Calu3 (cell line): ENCODE results near the gene COL5A1. TPM values are rescaled to one million over a fixed set of nuclear protein-coding genes. Genes with fewer than 3 reads are reported as not detected.

Experiments
- BruUV-seq: library from RNA; stranded (reverse); fragments of 400-500 nt; replicated peaks from 2 replicates; lab custom pipeline; 2021; lab: Mats Ljungman, UMichigan
- CTCF ChIA-PET: fragments of 300-600 bp; sonication (Branson Sonifier 250); formaldehyde crosslinking; loops from one replicate; lab custom pipeline; 2022; ENCODE audit warnings: antibody characterized with exemption; lab: Charles Lee
- DNase-seq: peaks from one replicate; pipeline ENCODE4 v3.0.0; 2022
- H3K27ac Mint-ChIP-seq: one replicate; pipeline ENCODE4 v1.8.0; 2022; ENCODE audit warnings: mixed read lengths; ENCODE audit not compliant: unreplicated experiment
- H3K27me3 Mint-ChIP-seq: one replicate; pipeline ENCODE4 v1.8.0; 2022; ENCODE audit warnings: mixed read lengths; ENCODE audit not compliant: unreplicated experiment
- H3K36me3 Mint-ChIP-seq: one replicate; pipeline ENCODE4 v1.8.0; 2022; ENCODE audit warnings: mild to moderate bottlenecking, moderate library complexity, mixed read lengths; ENCODE audit not compliant: insufficient read depth, unreplicated experiment
- H3K4me1 Mint-ChIP-seq: one replicate; pipeline ENCODE4 v1.8.0; 2022; ENCODE audit warnings: mild to moderate bottlenecking, low read depth, mixed read lengths; ENCODE audit not compliant: unreplicated experiment
- H3K4me3 Mint-ChIP-seq: one replicate; pipeline ENCODE4 v1.8.0; 2022; ENCODE audit warnings: mild to moderate bottlenecking, low read depth, moderate library complexity, mixed read lengths; ENCODE audit not compliant: unreplicated experiment
- H3K9me3 Mint-ChIP-seq: one replicate; pipeline ENCODE4 v1.8.0; 2022; ENCODE audit warnings: low read depth, mixed read lengths; ENCODE audit not compliant: unreplicated experiment
- intact Hi-C: fragments of 100-400 bp; cut with micrococcal nuclease; formaldehyde crosslinking; loops from one replicate; pipeline ENCODE4 v1.10.0; 2022; ENCODE audit not compliant: unreplicated experiment
- total RNA-seq: library from RNA; stranded (reverse); gene quantifications from 2 replicates; pipeline ENCODE4 v1.2.3, GENCODE V29; 2022
- TF ChIP-seq, protein P1 (sequence below): fragments of 200-600 bp; IDR thresholded peaks from one replicate; pipeline ENCODE4 v1.8.0; 2022; ENCODE audit warnings: antibody characterized with exemption; ENCODE audit not compliant: unreplicated experiment

COL5A1 gene
- total RNA-seq, 1 experiment from 2014 or later, result not detected

GRCh38 chr9:134606951-134607731 lies 34.5 kb upstream of the COL5A1 start:
- Mint-ChIP-seq H3K27ac (no peak overlapping the region), H3K4me1 (no peaks in the 10 kb centered on the region), H3K27me3 (no peaks in the 10 kb centered on the region), H3K4me3 (no peak overlapping the region), H3K36me3 (no peaks in the 10 kb centered on the region), H3K9me3 (peaks cover 6% of the 10 kb centered on the region)
- no peak for DNase-seq
- CTCF ChIA-PET, result no interaction called here
- BruUV-seq, result no TSS peak
- intact Hi-C loops, result no loop called here
- TF ChIP-seq, protein P1, sequence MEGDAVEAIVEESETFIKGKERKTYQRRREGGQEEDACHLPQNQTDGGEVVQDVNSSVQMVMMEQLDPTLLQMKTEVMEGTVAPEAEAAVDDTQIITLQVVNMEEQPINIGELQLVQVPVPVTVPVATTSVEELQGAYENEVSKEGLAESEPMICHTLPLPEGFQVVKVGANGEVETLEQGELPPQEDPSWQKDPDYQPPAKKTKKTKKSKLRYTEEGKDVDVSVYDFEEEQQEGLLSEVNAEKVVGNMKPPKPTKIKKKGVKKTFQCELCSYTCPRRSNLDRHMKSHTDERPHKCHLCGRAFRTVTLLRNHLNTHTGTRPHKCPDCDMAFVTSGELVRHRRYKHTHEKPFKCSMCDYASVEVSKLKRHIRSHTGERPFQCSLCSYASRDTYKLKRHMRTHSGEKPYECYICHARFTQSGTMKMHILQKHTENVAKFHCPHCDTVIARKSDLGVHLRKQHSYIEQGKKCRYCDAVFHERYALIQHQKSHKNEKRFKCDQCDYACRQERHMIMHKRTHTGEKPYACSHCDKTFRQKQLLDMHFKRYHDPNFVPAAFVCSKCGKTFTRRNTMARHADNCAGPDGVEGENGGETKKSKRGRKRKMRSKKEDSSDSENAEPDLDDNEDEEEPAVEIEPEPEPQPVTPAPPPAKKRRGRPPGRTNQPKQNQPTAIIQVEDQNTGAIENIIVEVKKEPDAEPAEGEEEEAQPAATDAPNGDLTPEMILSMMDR, result no peak

DNA sequence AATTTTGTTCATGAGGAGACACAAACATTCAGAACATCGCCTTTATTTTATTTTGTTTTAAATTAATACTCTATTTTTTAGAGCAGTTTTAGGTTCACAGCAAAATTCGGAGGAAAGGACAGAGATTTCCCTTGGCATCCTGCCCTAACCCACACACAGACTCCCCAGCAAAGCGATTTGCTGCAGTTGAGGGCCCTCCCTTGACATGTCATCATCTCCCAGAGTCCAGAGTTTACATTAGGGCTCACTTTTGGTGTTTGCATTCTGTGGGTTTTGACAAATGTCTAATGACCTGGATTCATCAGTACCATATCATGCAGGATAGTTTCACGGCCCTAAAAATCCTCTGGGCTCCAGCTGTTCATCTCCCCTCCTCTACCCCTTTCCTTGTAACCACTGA lies 33.6 kb upstream of the COL5A1 start:
- no peak overlapping the region for H3K4me3 Mint-ChIP-seq
- DNase-seq, result no peak
- no peaks in the 10 kb centered on the region for H3K4me1 Mint-ChIP-seq
- CTCF ChIA-PET, result no interaction called here
- H3K27ac Mint-ChIP-seq, result no peak overlapping the region
- no TSS peak for BruUV-seq
- H3K9me3 Mint-ChIP-seq, result peaks cover 8% of the 10 kb centered on the region
- H3K36me3 Mint-ChIP-seq, result no peaks in the 10 kb centered on the region
- intact Hi-C loops, result no loop called here
- TF ChIP-seq, protein P1, result no peak
- no peaks in the 10 kb centered on the region for H3K27me3 Mint-ChIP-seq

- no peak overlapping the region for H3K27ac Mint-ChIP-seq
- no peak overlapping the region for H3K4me3 Mint-ChIP-seq
- no peak for DNase-seq
- no peaks in the 10 kb centered on the region for H3K36me3 Mint-ChIP-seq
- no peaks in the 10 kb centered on the region for H3K4me1 Mint-ChIP-seq
- CTCF ChIA-PET, result no interaction called here
- TF ChIP-seq, protein P1, result no peak
- H3K9me3 Mint-ChIP-seq, result peaks cover 8% of the 10 kb centered on the region
- H3K27me3 Mint-ChIP-seq, result no peaks in the 10 kb centered on the region
- no TSS peak for BruUV-seq
- intact Hi-C loops, result no loop called here
These were observed 30.6 kb upstream of the COL5A1 start for GRCh38 chr9:134611046-134611445.

DNA sequence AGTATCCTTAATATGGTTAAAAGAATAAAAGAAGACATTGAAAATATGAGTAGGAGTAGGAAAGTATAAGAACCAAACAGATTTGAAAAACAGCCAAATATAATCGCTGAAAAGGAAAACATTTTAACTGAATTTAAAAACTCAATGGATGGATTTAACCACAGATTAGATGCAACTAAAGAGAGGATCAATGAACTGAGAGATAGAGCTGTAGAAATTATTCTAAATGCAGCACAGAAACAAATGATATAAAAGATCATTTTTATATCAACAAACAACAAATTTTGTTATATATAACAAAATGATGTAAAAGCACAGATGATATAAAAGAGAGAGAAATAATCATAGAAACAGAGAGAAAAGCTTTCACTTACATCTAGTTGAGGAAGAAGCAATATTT lies 29.3 kb upstream of the COL5A1 start:
- H3K27ac Mint-ChIP-seq, result no peak overlapping the region
- TF ChIP-seq, protein P1, result no peak
- no TSS peak for BruUV-seq
- intact Hi-C loops, result no loop called here
- no peaks in the 10 kb centered on the region for H3K36me3 Mint-ChIP-seq
- no peaks in the 10 kb centered on the region for H3K4me1 Mint-ChIP-seq
- no peaks in the 10 kb centered on the region for H3K27me3 Mint-ChIP-seq
- no peak overlapping the region for H3K4me3 Mint-ChIP-seq
- peaks cover 8% of the 10 kb centered on the region for H3K9me3 Mint-ChIP-seq
- CTCF ChIA-PET, result no interaction called here
- no peak for DNase-seq
